ENCODE results near the gene HMCN1.

HMCN1 gene

GRCh38 chr1:185957441-185958363, 223.5 kb downstream of the HMCN1 start:
- DNase-seq (ENCODE audit: low spot score): no peak
- no peak for TF ChIP-seq CTCF (IDR thresholded peaks at IDR 0.05; ENCODE audit: borderline replicate concordance, control extremely low read depth, extremely low read depth, insufficient read depth, missing control alignments)
- in situ Hi-C loops (cut with MboI; ENCODE audit: low sequenced_read_pairs, unreplicated experiment): no loop called here

DNA sequence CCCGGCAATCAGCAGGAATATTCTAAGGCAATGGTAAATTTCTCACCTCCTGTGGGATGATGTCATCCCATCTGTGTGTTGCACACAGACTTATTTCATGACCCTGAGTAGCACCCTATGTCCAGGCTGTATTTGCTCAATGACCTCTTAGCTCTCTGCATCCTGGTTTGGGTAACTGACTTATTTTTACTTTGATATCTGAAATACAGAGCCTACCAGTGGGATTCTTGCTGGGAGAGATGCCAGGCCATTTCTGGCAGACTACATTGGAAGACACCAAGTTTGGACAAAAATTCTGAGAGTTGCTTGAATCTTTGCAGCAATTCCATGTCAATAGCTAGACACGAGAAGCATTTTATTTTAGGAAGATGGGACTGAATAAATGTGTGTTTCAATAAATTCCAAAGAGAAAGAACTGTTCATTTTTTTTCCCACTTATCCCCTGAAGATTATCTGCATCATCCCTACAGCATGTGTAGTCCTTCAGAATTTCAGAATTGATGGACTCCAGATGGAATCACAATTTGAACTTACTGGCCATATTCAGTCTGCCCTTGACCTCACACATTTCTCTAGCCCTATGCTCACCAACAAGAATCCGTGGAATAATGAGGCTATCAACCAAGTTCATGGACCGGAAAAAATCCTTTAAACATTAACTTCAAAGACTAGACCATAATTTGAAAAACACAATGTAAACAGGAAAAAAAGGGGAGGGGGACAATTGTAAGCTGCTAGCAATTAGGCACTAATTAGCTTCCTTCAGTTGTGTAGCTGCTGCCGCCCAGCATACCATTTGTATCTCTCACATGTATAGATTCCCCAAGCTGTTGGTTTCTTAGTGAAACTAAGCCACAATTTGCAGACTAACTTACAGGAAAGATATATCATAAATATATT, 226.5 kb downstream of the HMCN1 start:
- in situ Hi-C loops (cut with MboI; ENCODE audit: low sequenced_read_pairs, unreplicated experiment): no loop called here
- DNase-seq (ENCODE audit: low spot score): no peak

DNA sequence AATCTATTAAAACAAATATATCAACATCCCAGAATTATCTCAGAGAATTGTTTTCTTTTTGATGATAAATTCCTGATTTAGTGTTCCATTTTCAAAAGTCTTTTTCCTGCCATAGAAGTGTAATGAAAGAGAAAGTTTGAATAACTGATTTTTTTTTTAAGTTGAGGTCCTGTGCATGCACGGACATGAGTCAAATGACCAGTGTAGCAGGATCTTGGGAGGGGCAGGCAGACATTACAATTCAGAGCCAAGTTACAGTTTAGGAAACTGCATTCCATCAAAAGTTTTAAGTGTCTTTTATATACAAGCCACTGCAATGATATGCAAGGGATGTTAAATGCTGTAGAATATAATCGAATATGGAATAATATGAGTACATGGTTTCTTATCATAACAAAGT, 227.5 kb downstream of the HMCN1 start:
- no peak for TF ChIP-seq CTCF (IDR thresholded peaks at IDR 0.05; ENCODE audit: borderline replicate concordance, control extremely low read depth, extremely low read depth, insufficient read depth, missing control alignments)
- DNase-seq (ENCODE audit: low spot score): no peak
- in situ Hi-C loops (cut with MboI; ENCODE audit: low sequenced_read_pairs, unreplicated experiment): no loop called here

More for the DNA sequence above, 226.5 kb downstream of the HMCN1 start:
- no peak for TF ChIP-seq CTCF (IDR thresholded peaks at IDR 0.05; ENCODE audit: borderline replicate concordance, control extremely low read depth, extremely low read depth, insufficient read depth, missing control alignments)

- no peak for DNase-seq (ENCODE audit: low spot score)
- in situ Hi-C loops (cut with MboI; ENCODE audit: low sequenced_read_pairs, unreplicated experiment): no loop called here
Observed at GRCh38 chr1:185964946-185965345, 230.8 kb downstream of the HMCN1 start.

GRCh38 chr1:185965870-185966269, 231.7 kb downstream of the HMCN1 start:
- in situ Hi-C loops (cut with MboI; ENCODE audit: low sequenced_read_pairs, unreplicated experiment): no loop called here
- no peak for TF ChIP-seq CTCF (IDR thresholded peaks at IDR 0.05; ENCODE audit: borderline replicate concordance, control extremely low read depth, extremely low read depth, insufficient read depth, missing control alignments)

More at GRCh38 chr1:185964946-185965345, 230.8 kb downstream of the HMCN1 start:
- TF ChIP-seq CTCF (IDR thresholded peaks at IDR 0.05; ENCODE audit: borderline replicate concordance, control extremely low read depth, extremely low read depth, insufficient read depth, missing control alignments): no peak

DNA sequence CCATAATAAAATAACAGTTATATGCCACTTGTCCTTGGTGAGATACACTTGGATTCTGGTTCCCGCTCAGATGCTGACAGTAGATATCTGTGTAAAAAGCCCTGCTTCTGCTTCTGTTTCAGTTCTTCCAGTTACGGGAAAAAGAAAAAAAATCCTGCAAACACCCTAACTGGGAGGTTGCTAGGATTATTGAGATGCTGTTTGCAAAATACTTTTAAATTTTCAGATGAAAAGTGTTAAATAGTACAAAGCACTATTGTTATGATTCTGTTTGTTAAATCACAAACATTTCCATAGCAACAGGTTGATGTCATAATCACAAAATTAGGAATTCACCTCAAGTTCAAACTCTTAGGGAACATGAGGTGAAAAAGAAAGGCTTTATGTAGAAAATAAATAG, 232.3 kb downstream of the HMCN1 start:
- in situ Hi-C loops (cut with MboI; ENCODE audit: low sequenced_read_pairs, unreplicated experiment): no loop called here
- DNase-seq (ENCODE audit: low spot score): no peak
- no peak for TF ChIP-seq CTCF (IDR thresholded peaks at IDR 0.05; ENCODE audit: borderline replicate concordance, control extremely low read depth, extremely low read depth, insufficient read depth, missing control alignments)

More at GRCh38 chr1:185965870-185966269, 231.7 kb downstream of the HMCN1 start:
- no peak for DNase-seq (ENCODE audit: low spot score)
